K562 (cell line): ENCODE data around the gene IL17RB. TPM values are rescaled to one million over a fixed set of nuclear protein-coding genes. Genes with fewer than 3 reads are reported as not detected.

Experiments
- ATAC-seq: fragments of 200-7000 bp; cut with Tn5 transposase; 3 replicates; pipeline ENCODE4 v1.9.1; 2020; ENCODE audit warnings: moderate library complexity
- BruUV-seq: library from RNA; stranded (reverse); fragments of 400-500 nt; replicated peaks from 2 replicates; lab custom pipeline; 2021; lab: Mats Ljungman, UMichigan
- CTCF ChIA-PET: fragments of 300-600 bp; formaldehyde crosslinking; extraction: SDS; loops from one replicate; lab custom pipeline; 2021; ENCODE audit warnings: low intra/inter-chr PET ratio; lab: Yijun Ruan, JAX
- POLR2A ChIA-PET: fragments of 300-600, 350-650 bp; sonication (Branson Sonifier 250); formaldehyde crosslinking; extraction: SDS; loops from one replicate; lab custom pipeline; 2021; ENCODE audit warnings: antibody characterized with exemption, inconsistent platforms; lab: Yijun Ruan, JAX
- DNase-seq, 4 experiments: peaks; one replicate each; pipeline versions ENCODE4 v3.0.0 to v3.0.0-alpha.2; 2011 to 2018; ENCODE audit warnings: low spot score in 3 of 4, mixed read lengths in 3 of 4; ENCODE audit errors: extremely low read depth in 1 of 4
- FAIRE-seq: peaks from 2 replicates; lab custom pipeline; 2011; peaks lifted over from hg19 to GRCh38; lab: Jason Lieb, UNC
- H2AFZ ChIP-seq: 2 replicates; pipeline ENCODE4 v1.6.0; 2011; ENCODE audit warnings: low read depth, low read length, control low read depth, inconsistent platforms
- H3K27ac ChIP-seq: fragments of 200-600 bp; 3 replicates; pipeline ENCODE4 v1.8.0; 2011; ENCODE audit warnings: low read depth, mild to moderate bottlenecking, control low read depth, inconsistent platforms, low read length, moderate library complexity, mixed read lengths; ENCODE audit errors: extremely low read depth
- H3K27me3 ChIP-seq, 2 experiments: fragments of 300-600 bp in 1 of 2; 2 replicates in 1 of 2; 3 replicates in 1 of 2; pipeline versions ENCODE4 v1.6.0 to v1.8.0; 2011; ENCODE audit warnings: inconsistent platforms in 2 of 2, low read length in 2 of 2, mild to moderate bottlenecking in 1 of 2, mixed read lengths in 1 of 2, moderate library complexity in 1 of 2; ENCODE audit not compliant: control insufficient read depth in 2 of 2, insufficient read depth in 2 of 2
- H3K36me3 ChIP-seq: fragments of 300-600 bp; 3 replicates; pipeline ENCODE4 v1.8.0; 2011; ENCODE audit warnings: mild to moderate bottlenecking, low read length, inconsistent platforms; ENCODE audit not compliant: control insufficient read depth, insufficient read depth
- H3K4me1 ChIP-seq, 2 experiments: fragments of 200-600 bp in 1 of 2; replicated peaks in 1 of 2; 2 replicates in 1 of 2; 3 replicates in 1 of 2; pipeline versions ENCODE4 v1.5.1 to v1.8.0; 2011; ENCODE audit warnings: inconsistent platforms in 2 of 2, low read length in 2 of 2, mild to moderate bottlenecking in 1 of 2, mixed read lengths in 1 of 2, moderate library complexity in 1 of 2; ENCODE audit not compliant: control insufficient read depth in 2 of 2, insufficient read depth in 2 of 2
- H3K4me2 ChIP-seq: 2 replicates; pipeline ENCODE4 v1.6.1; 2011; ENCODE audit warnings: low read length, control low read depth, inconsistent platforms, mixed read lengths; ENCODE audit not compliant: insufficient read depth
- H3K4me3 ChIP-seq: fragments of 200-600 bp; sonication (generic), shearing (Covaris generic); 2 replicates; pipeline ENCODE4 v1.5.1; 2016; ENCODE audit warnings: control low read depth, inconsistent platforms
- H3K79me2 ChIP-seq: fragments of 200-600 bp; 3 replicates; pipeline ENCODE4 v1.8.0; 2011; ENCODE audit warnings: low read length, inconsistent platforms; ENCODE audit not compliant: control insufficient read depth, insufficient read depth
- H3K9ac ChIP-seq, 2 experiments: 2 replicates each; pipeline versions ENCODE4 v1.6.0 to v1.6.1; 2011; ENCODE audit warnings: low read depth in 2 of 2, low read length in 2 of 2, control low read depth in 1 of 2, inconsistent platforms in 1 of 2, mild to moderate bottlenecking in 1 of 2, mixed read lengths in 1 of 2; ENCODE audit not compliant: insufficient read depth in 1 of 2
- H3K9me1 ChIP-seq: one replicate; pipeline ENCODE4 v1.6.0; 2011; ENCODE audit warnings: inconsistent platforms, mild to moderate bottlenecking, low read length, moderate library complexity; ENCODE audit not compliant: control insufficient read depth, insufficient read depth
- H3K9me3 ChIP-seq: replicated peaks from 2 replicates; pipeline ENCODE4 v1.5.1; 2011; ENCODE audit warnings: low read depth, low read length, inconsistent platforms; ENCODE audit not compliant: control insufficient read depth, insufficient read depth
- H4K20me1 ChIP-seq: replicated peaks from 2 replicates; pipeline ENCODE4 v1.6.1; 2011; ENCODE audit warnings: low read length, inconsistent platforms, mixed read lengths; ENCODE audit not compliant: control insufficient read depth, insufficient read depth
- CREBBP ChIP-seq: IDR thresholded peaks from one replicate; pipeline ENCODE4 v1.6.1; 2012; ENCODE audit warnings: low read depth, mild to moderate bottlenecking, control low read depth, inconsistent platforms, low read length
- ELF1 ChIP-seq: fragments of 200-800 bp; sonication (Bioruptor generic); IDR thresholded peaks from 2 replicates; pipeline ENCODE4 v1.6.1; 2016; ENCODE audit warnings: missing genetic modification characterization, missing compliant biosample characterization
- GTF2A2 ChIP-seq: IDR thresholded peaks from 2 replicates; pipeline ENCODE4 v1.6.1; 2016; ENCODE audit warnings: mild to moderate bottlenecking, missing genetic modification characterization, missing compliant biosample characterization
- HDAC2 ChIP-seq: fragments of 450-650 bp; IDR thresholded peaks from 2 replicates; pipeline ENCODE4 v1.6.1; 2016; ENCODE audit warnings: mild to moderate bottlenecking
- SMAD3 ChIP-seq: fragments of 450-650 bp; formaldehyde crosslinking; conservative IDR thresholded peaks from 2 replicates; pipeline ENCODE4 v1.4.0; 2020; ENCODE audit warnings: mild to moderate bottlenecking
- SMARCC2 ChIP-seq: fragments of 450-650 bp; IDR thresholded peaks from 2 replicates; pipeline ENCODE4 v1.6.1; 2017; ENCODE audit warnings: antibody characterized with exemption, moderate library complexity, mild to moderate bottlenecking, low read depth
- YY1 ChIP-seq, 3 experiments: IDR thresholded peaks; 2 replicates each; pipeline ENCODE4 v1.6.1; 2011; ENCODE audit warnings: low read length in 2 of 3, mild to moderate bottlenecking in 2 of 3, moderate library complexity in 2 of 3, borderline replicate concordance in 1 of 3, control low read depth in 1 of 3, low read depth in 1 of 3; ENCODE audit not compliant: insufficient read depth in 3 of 3, insufficient replicate concordance in 2 of 3, control insufficient read depth in 1 of 3, insufficient read length in 1 of 3; ENCODE audit errors: extremely low read depth in 1 of 3
- WGBS: fragments of 100-300 bp; shearing (Covaris generic); methylation state at CpG from one replicate; pipeline ENCODE4 v1.1.6; 2016; ENCODE audit warnings: low coverage, mixed read lengths; ENCODE audit not compliant: insufficient coverage; ENCODE audit errors: missing lambda C conversion rate; 5-methylcytosine and 5-hydroxymethylcytosine counted together
- in situ Hi-C: fragments of 300-500 bp; cut with MboI; formaldehyde crosslinking; loops from 4 replicates; pipeline ENCODE4 v1.15.0; 2018; ENCODE audit warnings: inconsistent platforms, mixed read lengths
- intact Hi-C: fragments of 100-400 bp; cut with micrococcal nuclease; formaldehyde crosslinking; loops from 2 replicates; pipeline ENCODE4 v1.14.2; 2022
- polyA plus RNA-seq, 8 experiments: library from polyadenylated mRNA; depleted of rRNA in 4 of 8; stranded (reverse) in 5 of 8; unstranded in 3 of 8; fragments of >200 nt; fragmentation: Nextera tagmentation in 2 of 8; fragmentation: Illumina TruSeq in 1 of 8; extraction: Ambion mirVana in 2 of 8; extraction: Trizol in 1 of 8; gene quantifications; 2 replicates each; pipeline versions ENCODE4 v1.2.1 to v1.2.3, GENCODE V29; 2011 to 2014; ENCODE audit warnings: inconsistent platforms in 1 of 8, missing spikeins in 1 of 8
- total RNA-seq, 7 experiments: library from RNA; depleted of rRNA in 6 of 7; stranded (reverse); fragments of >200 nt in 6 of 7; fragmentation: Illumina TruSeq in 2 of 7; extraction: Trizol in 2 of 7; gene quantifications; 2 replicates each; pipeline versions ENCODE4 v1.2.1 to v1.2.3, GENCODE V29; 2011 to 2021; ENCODE audit warnings: low replicate concordance in 1 of 7
- TF ChIP-seq, protein P1 (sequence below): fragments of 450-650 bp; formaldehyde crosslinking; IDR thresholded peaks from 2 replicates; pipeline ENCODE4 v1.4.0; 2020; ENCODE audit warnings: mild to moderate bottlenecking, moderate library complexity
- TF ChIP-seq, protein P2 (sequence below): fragments of 250-450 bp; sonication (Bioruptor Pico); IDR thresholded peaks from 2 replicates; pipeline ENCODE4 v1.8.0; 2021; ENCODE audit warnings: borderline replicate concordance, mild to moderate bottlenecking, moderate library complexity; ENCODE audit not compliant: poor library complexity, severe bottlenecking

IL17RB gene
- total and polyA plus RNA-seq, 9 of the 15 experiments (the other 6 are each of a cell fraction or from before 2014, with no cell fraction given), result 1.1 to 4.1 (median 1.7) TPM

DNA sequence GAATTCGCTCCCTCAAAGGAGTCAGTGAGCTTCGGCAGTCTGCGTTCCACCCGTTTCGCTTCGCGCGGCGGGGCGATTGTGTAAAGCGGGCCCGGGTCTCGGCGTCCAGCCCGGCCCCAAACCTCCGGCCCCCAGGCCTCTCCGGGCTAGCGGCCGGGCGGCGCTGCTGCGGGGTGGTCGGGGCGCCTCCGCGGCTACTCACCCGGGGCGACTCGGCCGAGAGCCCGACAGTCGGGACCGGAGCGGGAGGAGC, 561 bp upstream of the IL17RB start:
- Histone ChIP-seq H3K4me2 (0 out of 2 replicates have a peak overlapping the region, but pooled peaks have one; percentile 18), H2AFZ (0 out of 2 replicates have a peak overlapping the region, but pooled peaks have one; percentile 32), H3K4me1 (peaks cover 0 to 13% of the 10 kb centered on the region in 2 experiments; a peak in 2 of 5 replicates), H3K36me3 (no peaks in the 10 kb centered on the region), H4K20me1 (no peaks in the 10 kb centered on the region), H3K79me2 (no peaks in the 10 kb centered on the region), H3K9me1 (no peaks in the 10 kb centered on the region), H3K27ac (no peak overlapping the region), H3K9me3 (no peaks in the 10 kb centered on the region), H3K9ac (peak overlapping the region; percentile 14 to 71; a peak in 2 of 4 replicates), H3K4me3 (peak overlapping the region; percentile 19; the same call in 1 of the 2 replicates), H3K27me3 (peaks cover 0 to 25% of the 10 kb centered on the region in 2 experiments; a peak in 2 of 5 replicates)
- POLR2A ChIA-PET, result interaction anchor here (0.7 to 1.1 kb wide), 2 partner anchors 37 to 46 kb away, joined by 3 read pairs; partner anchors contain the start of gene SELENOK
- no peak for FAIRE-seq
- no peak; the same call in 2 of the 3 replicates for ATAC-seq
- peak in 1 of 4 experiments; percentile 10 for DNase-seq
- CTCF ChIA-PET, result no interaction called here
- no peak for TF ChIP-seq SMAD3 (CRISPR knock-in tag)
- TF ChIP-seq, protein P1, sequence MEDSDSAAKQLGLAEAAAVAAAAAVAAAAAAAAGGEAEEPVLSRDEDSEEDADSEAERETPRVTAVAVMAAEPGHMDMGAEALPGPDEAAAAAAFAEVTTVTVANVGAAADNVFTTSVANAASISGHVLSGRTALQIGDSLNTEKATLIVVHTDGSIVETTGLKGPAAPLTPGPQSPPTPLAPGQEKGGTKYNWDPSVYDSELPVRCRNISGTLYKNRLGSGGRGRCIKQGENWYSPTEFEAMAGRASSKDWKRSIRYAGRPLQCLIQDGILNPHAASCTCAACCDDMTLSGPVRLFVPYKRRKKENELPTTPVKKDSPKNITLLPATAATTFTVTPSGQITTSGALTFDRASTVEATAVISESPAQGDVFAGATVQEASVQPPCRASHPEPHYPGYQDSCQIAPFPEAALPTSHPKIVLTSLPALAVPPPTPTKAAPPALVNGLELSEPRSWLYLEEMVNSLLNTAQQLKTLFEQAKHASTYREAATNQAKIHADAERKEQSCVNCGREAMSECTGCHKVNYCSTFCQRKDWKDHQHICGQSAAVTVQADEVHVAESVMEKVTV, result no peak
- intact Hi-C loops (no loop called here), in situ Hi-C loops (no loop called here)
- WGBS, result no CpG with 5 or more reads among the region's 34 CpGs
- BruUV-seq, result no TSS peak

DNA sequence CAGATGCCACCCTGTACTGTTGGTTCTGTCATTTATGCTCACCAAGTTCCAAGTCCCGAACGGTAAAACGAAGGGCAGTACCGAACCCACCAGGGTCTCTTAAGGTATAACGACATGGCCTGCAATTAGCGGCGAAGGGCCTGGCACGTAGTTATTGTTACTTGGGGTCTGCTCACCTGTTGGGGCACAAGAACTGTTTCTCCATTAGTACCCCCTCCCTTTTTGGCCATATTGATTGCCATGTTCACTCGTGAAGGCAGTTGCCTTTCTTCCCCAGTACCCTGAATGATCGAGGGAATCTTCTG, 435 bp downstream of the IL17RB start:
- POLR2A ChIA-PET, result interaction anchor here (0.6 kb wide), 1 partner anchor 12 kb away, joined by 3 read pairs; no protein-coding TSS in a partner anchor
- no peak for ATAC-seq
- in situ Hi-C loops, result no loop called here
- BruUV-seq, result no TSS peak
- intact Hi-C loops, result no loop called here
- no peak overlapping the region for H3K4me2 ChIP-seq
- no peak overlapping the region for H2AFZ ChIP-seq
- H4K20me1 ChIP-seq, result no peaks in the 10 kb centered on the region
- no peak for DNase-seq
- no peaks in the 10 kb centered on the region for H3K36me3 ChIP-seq
- no peak for FAIRE-seq
- no peaks in the 10 kb centered on the region for H3K9me1 ChIP-seq
- WGBS, result 57% methylated on average over 10 of the region's 10 CpGs
- no peaks in the 10 kb centered on the region for H3K9me3 ChIP-seq
- no peak overlapping the region for H3K9ac ChIP-seq
- no peak overlapping the region for H3K27ac ChIP-seq
- no peak overlapping the region for H3K4me3 ChIP-seq
- no peaks in the 10 kb centered on the region for H3K79me2 ChIP-seq
- CTCF ChIA-PET, result no interaction called here
- peaks cover 0 to 25% of the 10 kb centered on the region in 2 experiments; a peak in 3 of 5 replicates for H3K27me3 ChIP-seq
- peaks cover 0 to 13% of the 10 kb centered on the region in 2 experiments; a peak in 2 of 5 replicates for H3K4me1 ChIP-seq
- TF ChIP-seq, protein P2, sequence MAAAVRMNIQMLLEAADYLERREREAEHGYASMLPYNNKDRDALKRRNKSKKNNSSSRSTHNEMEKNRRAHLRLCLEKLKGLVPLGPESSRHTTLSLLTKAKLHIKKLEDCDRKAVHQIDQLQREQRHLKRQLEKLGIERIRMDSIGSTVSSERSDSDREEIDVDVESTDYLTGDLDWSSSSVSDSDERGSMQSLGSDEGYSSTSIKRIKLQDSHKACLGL (CRISPR knock-in tag), result no peak
- TF ChIP-seq YY1 (IDR thresholded peaks at IDR 0.05; ENCODE audit: borderline replicate concordance in 1 of 3, control insufficient read depth in 1 of 3, extremely low read depth in 1 of 3, insufficient read depth in 3 of 3, insufficient read length in 1 of 3, insufficient replicate concordance in 2 of 3, low read depth in 1 of 3, low read length in 2 of 3), result no peak
- no peak for TF ChIP-seq CREBBP
- no peak for TF ChIP-seq ELF1 (tag)
- no peak for TF ChIP-seq HDAC2
- no peak for TF ChIP-seq GTF2A2
- TF ChIP-seq SMARCC2, result no peak
